B cell (primary cell): Measurements from ENCODE around the gene CCDC187. TPM values are rescaled to one million over a fixed set of nuclear protein-coding genes. Genes with fewer than 3 reads are reported as not detected.

Experiments used
- ATAC-seq: fragments of 200-7000 bp; cut with Tn5 transposase; one replicate; pipeline ENCODE4 v1.10.0; 2021; ENCODE audit warnings: low read depth, mild to moderate bottlenecking, moderate number of reproducible peaks, moderate library complexity
- CTCF ChIA-PET: fragments of 350-600 bp; sonication (Branson Sonifier 250); formaldehyde crosslinking; loops from one replicate; lab custom pipeline; 2021; ENCODE audit warnings: antibody characterized with exemption, inconsistent platforms; lab: Charles Lee
- POLR2A ChIA-PET: fragments of 350-600 bp; sonication (Branson Sonifier 250); formaldehyde crosslinking; loops from one replicate; lab custom pipeline; 2021; ENCODE audit warnings: antibody characterized with exemption; lab: Charles Lee
- DNase-seq: peaks from one replicate; pipeline ENCODE4 v3.0.0; 2013
- H2AFZ ChIP-seq: 2 replicates; pipeline ENCODE4 v1.6.1; 2012; ENCODE audit warnings: mild to moderate bottlenecking, low read depth, low read length; ENCODE audit not compliant: insufficient read depth, poor library complexity, severe bottlenecking
- H3K27ac ChIP-seq, 2 donors: 1 replicate in 1 of 2; 2 replicates in 1 of 2; pipeline ENCODE4 v1.5.1; 2012 to 2013; ENCODE audit warnings: low read length in 2 of 2, mild to moderate bottlenecking in 2 of 2, moderate library complexity in 1 of 2
- H3K27me3 ChIP-seq, 4 experiments: fragments of 200-600 bp in 1 of 4; sonication (generic) in 1 of 4; replicated peaks in 1 of 4; 1 replicate in 2 of 4; 2 replicates in 2 of 4; pipeline versions ENCODE4 v1.6.1 to v1.7.0; 2013 to 2016; ENCODE audit warnings: low read length in 3 of 4, mild to moderate bottlenecking in 2 of 4, mixed read lengths in 1 of 4, moderate library complexity in 1 of 4; ENCODE audit not compliant: insufficient read depth in 4 of 4, control insufficient read depth in 3 of 4; ENCODE audit errors: control extremely low read depth in 1 of 4
- H3K36me3 ChIP-seq, 2 experiments: replicated peaks in 1 of 2; 1 replicate in 1 of 2; 2 replicates in 1 of 2; pipeline versions ENCODE4 v1.6.1 to v1.7.1; 2013; ENCODE audit warnings: low read length in 1 of 2; ENCODE audit not compliant: insufficient read depth in 2 of 2, control insufficient read depth in 1 of 2; ENCODE audit errors: control extremely low read depth in 1 of 2, extremely low read depth in 1 of 2
- H3K4me1 ChIP-seq, 2 donors: fragments of 200-600 bp in 1 of 2; sonication (generic) in 1 of 2; 1 replicate in 1 of 2; 2 replicates in 1 of 2; pipeline versions ENCODE4 v1.5.1 to v1.6.1; 2013 to 2017; ENCODE audit warnings: low read length in 2 of 2; ENCODE audit not compliant: control insufficient read depth in 2 of 2, insufficient read depth in 2 of 2
- H3K4me2 ChIP-seq: replicated peaks from 2 replicates; pipeline ENCODE3; 2012; ENCODE audit warnings: mild to moderate bottlenecking, low read depth, low read length; ENCODE audit not compliant: poor library complexity, severe bottlenecking
- H3K4me3 ChIP-seq, 5 experiments: fragments of 200-600 bp in 1 of 5; sonication (generic) in 1 of 5; 1 replicate in 3 of 5; 2 replicates in 2 of 5; pipeline versions ENCODE4 v1.5.1 to v1.7.0; 2011 to 2016; ENCODE audit warnings: low read length in 4 of 5, mild to moderate bottlenecking in 4 of 5, low read depth in 2 of 5, control low read depth in 1 of 5, moderate library complexity in 1 of 5; ENCODE audit not compliant: insufficient read depth in 1 of 5; ENCODE audit errors: control extremely low read depth in 1 of 5, extremely low read depth in 1 of 5
- H3K79me2 ChIP-seq: fragments of 200-600 bp; sonication (generic); one replicate; pipeline ENCODE4 v1.6.0; 2016; ENCODE audit warnings: low read length; ENCODE audit not compliant: control insufficient read depth, insufficient read depth
- H3K9ac ChIP-seq: fragments of 200-600 bp; sonication (generic); 2 replicates; pipeline ENCODE4 v1.6.1; 2017; ENCODE audit warnings: mild to moderate bottlenecking, low read length, moderate library complexity
- H3K9me3 ChIP-seq, 3 donors: one replicate each; pipeline versions ENCODE4 v1.6.1 to v1.7.1; 2013; ENCODE audit warnings: low read length in 2 of 3; ENCODE audit not compliant: control insufficient read depth in 2 of 3, insufficient read depth in 1 of 3; ENCODE audit errors: control extremely low read depth in 1 of 3
- H4K20me1 ChIP-seq: 2 replicates; pipeline ENCODE4 v1.6.0; 2012; ENCODE audit warnings: mild to moderate bottlenecking, low read length; ENCODE audit not compliant: insufficient read depth, control insufficient read depth, poor library complexity, severe bottlenecking
- H3K27ac Mint-ChIP-seq: one replicate; pipeline ENCODE4 v1.8.0; 2021; ENCODE audit warnings: mixed read lengths
- H3K27me3 Mint-ChIP-seq: one replicate; pipeline ENCODE4 v1.8.0; 2021; ENCODE audit warnings: mixed read lengths
- H3K4me1 Mint-ChIP-seq: one replicate; pipeline ENCODE4 v1.8.0; 2021; ENCODE audit warnings: mixed read lengths
- H3K4me3 Mint-ChIP-seq: one replicate; pipeline ENCODE4 v1.8.0; 2021; ENCODE audit warnings: mixed read lengths
- H3K9me3 Mint-ChIP-seq: one replicate; pipeline ENCODE4 v1.8.0; 2022; ENCODE audit warnings: mixed read lengths; ENCODE audit not compliant: insufficient read depth
- CTCF ChIP-seq: fragments of 200-600 bp; IDR thresholded peaks from one replicate; pipeline ENCODE4 v1.8.0; 2022; ENCODE audit warnings: antibody characterized with exemption, mild to moderate bottlenecking
- EZH2 ChIP-seq: IDR thresholded peaks from 2 replicates; pipeline ENCODE4 v1.6.1; 2012; ENCODE audit warnings: borderline replicate concordance, low read depth, mild to moderate bottlenecking, moderate library complexity, low read length; ENCODE audit not compliant: insufficient read depth, poor library complexity, severe bottlenecking
- WGBS: methylation state at CpG from one replicate; pipeline ENCODE4 v1.1.5; 2013; ENCODE audit warnings: missing lambda C conversion rate; ENCODE audit not compliant: insufficient coverage; 5-methylcytosine and 5-hydroxymethylcytosine counted together
- intact Hi-C: fragments of 100-400 bp; cut with micrococcal nuclease; formaldehyde crosslinking; loops from one replicate; pipeline ENCODE4 v1.10.0; 2022
- polyA plus RNA-seq: library from polyadenylated mRNA; depleted of rRNA; stranded (reverse); fragments of >200 nt; gene quantifications from 2 replicates; pipeline ENCODE4 v1.2.3, GENCODE V29; 2012
- total RNA-seq, 2 donors: library from RNA; stranded (reverse); fragments of 120-200 nt in 1 of 2; gene quantifications; 1 replicate in 1 of 2; 2 replicates in 1 of 2; pipeline versions ENCODE4 v1.2.3 to v1.2.4, GENCODE V29; 2013 to 2022

Gene CCDC187
- total and polyA plus RNA-seq, 2 donors (not counting 1 experiment from before 2014, with no cell fraction given) = 1.5 to 7.6 TPM

- no peak overlapping the region for H3K27ac ChIP-seq
- H3K27me3 Mint-ChIP-seq = no peaks in the 10 kb centered on the region
- H3K27me3 ChIP-seq = no peaks in the 10 kb centered on the region
- H3K9ac ChIP-seq = no peak overlapping the region
- peaks cover 0 to 20% of the 10 kb centered on the region in 2 donors for H3K4me1 ChIP-seq
- TF ChIP-seq CTCF = no peak
- no peak for TF ChIP-seq EZH2
- no peak overlapping the region for H3K27ac Mint-ChIP-seq
- POLR2A ChIA-PET = no interaction called here
- H3K4me3 Mint-ChIP-seq = no peak overlapping the region
- peaks cover 2 to 96% of the 10 kb centered on the region in 2 experiments for H3K36me3 ChIP-seq
- intact Hi-C loops = no loop called here
- H3K4me3 ChIP-seq = no peak overlapping the region
- CTCF ChIA-PET = interaction anchor here (0.8 to 1.1 kb wide), 2 partner anchors 16 to 48 kb away, joined by 3 to 4 read pairs; no protein-coding TSS in a partner anchor
- no peak overlapping the region for H3K4me2 ChIP-seq
- H3K9me3 ChIP-seq = peaks cover 0 to 2% (median 0%) of the 10 kb centered on the region in 3 donors
- peaks cover 96% of the 10 kb centered on the region for H4K20me1 ChIP-seq
- H3K4me1 Mint-ChIP-seq = peaks cover 30% of the 10 kb centered on the region
- no peak for DNase-seq
- no peaks in the 10 kb centered on the region for H3K9me3 Mint-ChIP-seq
- no peak overlapping the region for H2AFZ ChIP-seq
- ATAC-seq = no peak
- over 99% methylated on average over 14 of the region's 15 CpGs for WGBS
- H3K79me2 ChIP-seq = peaks cover 83% of the 10 kb centered on the region
These were observed 85.2 kb downstream of the CCDC187 start for GRCh38 chr9:136218673-136219072.

- peaks cover 0 to 16% of the 10 kb centered on the region in 2 donors for H3K4me1 ChIP-seq
- H4K20me1 ChIP-seq = peaks cover 96% of the 10 kb centered on the region
- H3K9me3 ChIP-seq = peaks cover 0 to 3% (median 0%) of the 10 kb centered on the region in 3 donors
- no peak overlapping the region for H3K27ac ChIP-seq
- H3K9ac ChIP-seq = no peak overlapping the region
- no peak overlapping the region for H2AFZ ChIP-seq
- Mint-ChIP-seq H3K4me3 (no peak overlapping the region), H3K4me1 (peaks cover 26% of the 10 kb centered on the region), H3K27me3 (no peaks in the 10 kb centered on the region), H3K27ac (no peak overlapping the region), H3K9me3 (no peaks in the 10 kb centered on the region)
- TF ChIP-seq EZH2 (no peak), CTCF (no peak)
- no peaks in the 10 kb centered on the region for H3K27me3 ChIP-seq
- H3K4me3 ChIP-seq = no peak overlapping the region
- DNase-seq (no peak), ATAC-seq (no peak)
- POLR2A ChIA-PET = no interaction called here
- CTCF ChIA-PET = interaction anchor here (0.8 to 1.8 kb wide), 2 partner anchors 9 to 16 kb away, joined by 3 to 6 read pairs; no protein-coding TSS in a partner anchor
- H3K4me2 ChIP-seq = no peak overlapping the region
- WGBS = 98% methylated on average over 13 of the region's 16 CpGs
- peaks cover 2 to 96% of the 10 kb centered on the region in 2 experiments for H3K36me3 ChIP-seq
- H3K79me2 ChIP-seq = peaks cover 79% of the 10 kb centered on the region
- intact Hi-C loops = no loop called here
These were observed 85.6 kb downstream of the CCDC187 start for GRCh38 chr9:136218271-136218670.
